HepG2 (cell line): ENCODE measurements around the gene SS18L1. TPM values are rescaled to one million over a fixed set of nuclear protein-coding genes. Genes with fewer than 3 reads are reported as not detected.

Source experiments
- ATAC-seq: fragments of 200-7000 bp; cut with Tn5 transposase; 3 replicates; pipeline ENCODE4 v1.9.1; 2020; ENCODE audit warnings: mild to moderate bottlenecking, moderate library complexity
- BruUV-seq: library from RNA; stranded (reverse); fragments of 400-500 nt; replicated peaks from 2 replicates; lab custom pipeline; 2021; lab: Mats Ljungman, UMichigan
- CTCF ChIA-PET: fragments of 300-600 bp; formaldehyde crosslinking; extraction: SDS; loops from one replicate; lab custom pipeline; 2021; ENCODE audit warnings: low total read pairs, inconsistent platforms, low intra/inter-chr PET ratio; lab: Yijun Ruan, JAX
- POLR2A ChIA-PET: fragments of 350-600 bp; sonication (Branson Sonifier 250); formaldehyde crosslinking; loops from one replicate; lab custom pipeline; 2020; ENCODE audit warnings: antibody characterized with exemption, inconsistent platforms; lab: Yijun Ruan, JAX
- DNase-seq: peaks from one replicate; pipeline ENCODE4 v3.0.0-alpha.2; 2015; ENCODE audit warnings: low spot score
- FAIRE-seq: peaks from 3 replicates; lab custom pipeline; 2011; peaks lifted over from hg19 to GRCh38; lab: Jason Lieb, UNC
- H2AFZ ChIP-seq: one replicate; pipeline ENCODE4 v1.6.1; 2011; ENCODE audit warnings: low read length, inconsistent platforms
- H3K27ac ChIP-seq: fragments of 300-600 bp; 3 replicates; pipeline ENCODE4 v1.8.0; 2011; ENCODE audit warnings: mixed run types, mild to moderate bottlenecking, mixed read lengths, low read length, inconsistent platforms; ENCODE audit not compliant: insufficient read depth; ENCODE audit errors: extremely low read length
- H3K27me3 ChIP-seq, 2 experiments: fragments of 200-600 bp in 1 of 2; 2 replicates in 1 of 2; 3 replicates in 1 of 2; pipeline versions ENCODE4 v1.6.0 to v1.8.0; 2011; ENCODE audit warnings: low read length in 2 of 2, mild to moderate bottlenecking in 2 of 2, moderate library complexity in 2 of 2, inconsistent platforms in 1 of 2; ENCODE audit not compliant: insufficient read depth in 2 of 2, control insufficient read depth in 1 of 2
- H3K36me3 ChIP-seq, 2 experiments: fragments of 200-600 bp in 1 of 2; replicated peaks in 1 of 2; 2 replicates in 1 of 2; 3 replicates in 1 of 2; pipeline versions ENCODE4 v1.5.1 to v1.8.0; 2011; ENCODE audit warnings: low read length in 2 of 2, inconsistent platforms in 1 of 2; ENCODE audit not compliant: insufficient read depth in 2 of 2, control insufficient read depth in 1 of 2
- H3K4me1 ChIP-seq: 2 replicates; pipeline ENCODE4 v1.5.1; 2012; ENCODE audit warnings: low read length, inconsistent platforms; ENCODE audit not compliant: insufficient read depth
- H3K4me2 ChIP-seq: 2 replicates; pipeline ENCODE4 v1.6.0; 2011; ENCODE audit warnings: low read depth, low read length, inconsistent platforms
- H3K4me3 ChIP-seq, 3 experiments: fragments of 200-600 bp in 1 of 3; sonication (generic), shearing (Covaris generic) in 1 of 3; replicated peaks in 1 of 3; 2 replicates each; pipeline ENCODE4 v1.5.1; 2011 to 2016; ENCODE audit warnings: low read length in 3 of 3, inconsistent platforms in 2 of 3, low read depth in 2 of 3, mild to moderate bottlenecking in 2 of 3, control low read depth in 1 of 3, mixed read lengths in 1 of 3; ENCODE audit not compliant: insufficient read depth in 1 of 3
- H3K79me2 ChIP-seq: one replicate; pipeline ENCODE4 v1.6.1; 2011; ENCODE audit warnings: low read length, inconsistent platforms; ENCODE audit not compliant: insufficient read depth
- H3K9ac ChIP-seq: 2 replicates; pipeline ENCODE4 v1.6.0; 2011; ENCODE audit warnings: mild to moderate bottlenecking, low read depth, low read length, inconsistent platforms; ENCODE audit not compliant: insufficient read depth
- H3K9me3 ChIP-seq: 2 replicates; pipeline ENCODE4 v1.5.1; 2012; ENCODE audit warnings: mild to moderate bottlenecking, low read length
- H4K20me1 ChIP-seq: 2 replicates; pipeline ENCODE4 v1.6.0; 2011; ENCODE audit warnings: inconsistent platforms, mild to moderate bottlenecking, low read length, moderate library complexity; ENCODE audit not compliant: insufficient read depth
- BCL6 ChIP-seq: IDR thresholded peaks from 2 replicates; pipeline ENCODE4 v1.6.1; 2016; ENCODE audit warnings: missing genetic modification reagents, missing compliant biosample characterization
- DMAP1 ChIP-seq: IDR thresholded peaks from 2 replicates; pipeline ENCODE4 v1.6.1; 2016
- E2F2 ChIP-seq: sonication (generic); formaldehyde crosslinking; IDR thresholded peaks from 2 replicates; pipeline ENCODE4 v1.4.0; 2020; ENCODE audit warnings: missing genetic modification reagents, borderline replicate concordance
- MED13 ChIP-seq: sonication (generic); formaldehyde crosslinking; IDR thresholded peaks from 2 replicates; pipeline ENCODE4 v1.5.0; 2020; ENCODE audit warnings: missing genetic modification reagents
- POLR2AphosphoS2 ChIP-seq: IDR thresholded peaks from 2 replicates; pipeline ENCODE4 v1.6.1; 2011; ENCODE audit warnings: low read depth, low read length, improper control_type of control experiment
- RARA ChIP-seq: IDR thresholded peaks from 2 replicates; pipeline ENCODE4 v1.6.1; 2016; ENCODE audit warnings: missing genetic modification reagents, missing compliant biosample characterization
- SMARCE1 ChIP-seq: fragments of 450-650 bp; IDR thresholded peaks from 2 replicates; pipeline ENCODE4 v1.6.1; 2017; ENCODE audit warnings: borderline replicate concordance
- SOX5 ChIP-seq: IDR thresholded peaks from 2 replicates; pipeline ENCODE4 v1.6.1; 2016; ENCODE audit warnings: borderline replicate concordance
- SP1 ChIP-seq, 2 experiments: fragments of 450-650 bp in 1 of 2; sonication (generic) in 1 of 2; formaldehyde crosslinking in 1 of 2; IDR thresholded peaks; 2 replicates each; pipeline versions ENCODE4 v1.4.0 to v1.6.1; 2016 to 2020; ENCODE audit warnings: missing genetic modification reagents in 1 of 2
- TCF12 ChIP-seq, 2 experiments: fragments of 450-650 bp in 1 of 2; sonication (generic) in 1 of 2; formaldehyde crosslinking in 1 of 2; IDR thresholded peaks; 2 replicates each; pipeline versions ENCODE4 v1.6.1 to v1.8.0; 2017 to 2022; ENCODE audit warnings: antibody characterized with exemption in 1 of 2, mild to moderate bottlenecking in 1 of 2, missing genetic modification reagents in 1 of 2, moderate library complexity in 1 of 2
- TERF1 ChIP-seq: sonication (generic); formaldehyde crosslinking; IDR thresholded peaks from 2 replicates; pipeline ENCODE4 v1.8.0; 2022; ENCODE audit warnings: mild to moderate bottlenecking, missing genetic modification reagents, moderate library complexity
- ZNF225 ChIP-seq: sonication (generic); formaldehyde crosslinking; IDR thresholded peaks from 2 replicates; pipeline ENCODE4 v1.4.0; 2020; ENCODE audit warnings: mild to moderate bottlenecking, missing genetic modification reagents
- ZNF430 ChIP-seq: sonication (generic); formaldehyde crosslinking; IDR thresholded peaks from 2 replicates; pipeline ENCODE4 v1.9.0; 2021; ENCODE audit warnings: mild to moderate bottlenecking, missing genetic modification reagents
- ZNF512 ChIP-seq: sonication (generic); formaldehyde crosslinking; IDR thresholded peaks from 2 replicates; pipeline ENCODE4 v1.4.0; 2020; ENCODE audit warnings: mild to moderate bottlenecking, missing genetic modification reagents
- ZNF549 ChIP-seq: sonication (generic); formaldehyde crosslinking; IDR thresholded peaks from 2 replicates; pipeline ENCODE4 v1.5.0; 2020; ENCODE audit warnings: missing genetic modification reagents
- WGBS: methylation state at CpG from one replicate; pipeline ENCODE4 v1.1.6; 2017; ENCODE audit warnings: low lambda C conversion rate; 5-methylcytosine and 5-hydroxymethylcytosine counted together
- in situ Hi-C: cut with HindIII; loops from 2 replicates; pipeline ENCODE4 v1.10.0; 2017; ENCODE audit warnings: low pct_unique_long_range_greater_than_20kb; ENCODE audit not compliant: extremely low pct_ligation_motif_present
- intact Hi-C: fragments of 100-400 bp; cut with micrococcal nuclease; formaldehyde crosslinking; loops from one replicate; pipeline ENCODE4 v1.10.0; 2022; ENCODE audit not compliant: unreplicated experiment
- polyA plus RNA-seq, 8 experiments: library from polyadenylated mRNA; depleted of rRNA in 3 of 8; stranded (reverse) in 7 of 8; unstranded in 1 of 8; fragments of >200 nt; fragmentation: Illumina TruSeq in 4 of 8; extraction: Trizol in 4 of 8; gene quantifications; 2 replicates each; pipeline versions ENCODE4 v1.2.1 to v1.2.3, GENCODE V29; 2011 to 2016; ENCODE audit warnings: low read depth in 4 of 8, missing spikeins in 1 of 8, mixed read lengths in 1 of 8; ENCODE audit not compliant: insufficient read depth in 1 of 8
- total RNA-seq, 5 experiments: library from RNA; depleted of rRNA; stranded (reverse); fragments of >200 nt; fragmentation: Illumina TruSeq; extraction: Trizol; gene quantifications; 2 replicates each; pipeline ENCODE4 v1.2.3, GENCODE V29; 2016; ENCODE audit warnings: low read depth in 1 of 5

The SS18L1 gene
- total and polyA plus RNA-seq, 2 of the 13 experiments (the other 11 are each of a cell fraction or from before 2014, with no cell fraction given): 17.8 to 27.6 TPM

GRCh38 chr20:62155428-62156253, 12.1 kb downstream of the SS18L1 start:
- in situ Hi-C loops (no loop called here), intact Hi-C loops (loop anchor here (5.0 kb wide), 1 partner anchor 33 kb away; the partner anchor contains the start of gene LSM14B)
- no peak overlapping the region for H2AFZ ChIP-seq
- H3K79me2 ChIP-seq: peaks cover 91% of the 10 kb centered on the region
- H4K20me1 ChIP-seq: peaks cover 17% of the 10 kb centered on the region
- H3K9me3 ChIP-seq: no peaks in the 10 kb centered on the region
- CTCF ChIA-PET: interaction anchor here (4.9 kb wide), 1 partner anchor 145 kb away, joined by 46 read pairs; no protein-coding TSS in a partner anchor
- peaks cover 37% of the 10 kb centered on the region for H3K4me1 ChIP-seq
- peak overlapping the region; percentile 20 for H3K9ac ChIP-seq
- ATAC-seq (peak; percentile 40), FAIRE-seq (peak; percentile 90), DNase-seq (peak; percentile 64)
- peak overlapping the region in 1 of 3 experiments; percentile 44; a peak in 1 of 6 replicates for H3K4me3 ChIP-seq
- BruUV-seq: no TSS peak
- H3K4me2 ChIP-seq: peak overlapping the region; percentile 40
- peak overlapping the region; percentile 56 for H3K27ac ChIP-seq
- H3K27me3 ChIP-seq: no peaks in the 10 kb centered on the region
- H3K36me3 ChIP-seq: peaks cover 21 to 62% of the 10 kb centered on the region in 2 experiments
- POLR2A ChIA-PET: interaction anchor here (1.1 to 2.6 kb wide), 3 partner anchors 12 to 89 kb away, joined by 5 to 7 read pairs (median 6); no protein-coding TSS in a partner anchor
- 78% methylated on average over 29 of the region's 29 CpGs for WGBS
- no peak for TF ChIP-seq E2F2
- TF ChIP-seq MED13 (CRISPR knock-in tag): no peak
- TF ChIP-seq TERF1 (CRISPR knock-in tag): no peak
- TF ChIP-seq TCF12 (IDR thresholded peaks at IDR 0.05): no peak
- 0 out of 2 replicates have a peak, but pooled peaks have one; percentile 51 for TF ChIP-seq TCF12 (CRISPR knock-in tag; IDR thresholded peaks at IDR 0.05)
- TF ChIP-seq ZNF225 (CRISPR knock-in tag): peak; percentile 62; the same call in 1 of the 2 replicates
- peak; percentile 57; the same call in 1 of the 2 replicates for TF ChIP-seq ZNF430
- TF ChIP-seq ZNF549 (CRISPR knock-in tag): no peak
- peak; percentile 59; the same call in 1 of the 2 replicates for TF ChIP-seq DMAP1 (CRISPR knock-in tag)
- no peak for TF ChIP-seq ZNF512 (CRISPR knock-in tag)
- TF ChIP-seq BCL6 (CRISPR knock-in tag): peak; percentile 60; the same call in 1 of the 2 replicates
- peak; percentile 65 for TF ChIP-seq RARA
- no peak for TF ChIP-seq SMARCE1
- no peak for TF ChIP-seq SP1 (IDR thresholded peaks at IDR 0.05)
- no peak for TF ChIP-seq SP1 (CRISPR knock-in tag; IDR thresholded peaks at IDR 0.05)
- TF ChIP-seq POLR2AphosphoS2: no peak
- peak; percentile 66; the same call in 1 of the 2 replicates for TF ChIP-seq SOX5 (CRISPR knock-in tag)
